ENCODE data around the gene HOXA7. TPM values are rescaled to one million over a fixed set of nuclear protein-coding genes. Genes with fewer than 3 reads are reported as not detected.

Gene HOXA7
- total and polyA plus RNA-seq, 10 of the 15 experiments (the other 5 are each of a cell fraction or from before 2014, with no cell fraction given): not detected

GRCh38 chr7:27203365-27203953, 47.0 kb upstream of the HOXA7 start:
- no peaks in the 10 kb centered on the region for H3K79me2 ChIP-seq (ENCODE audit: control insufficient read depth, insufficient read depth, low read length)
- no peak overlapping the region for H3K4me2 ChIP-seq (ENCODE audit: control insufficient read depth, insufficient read depth)
- FAIRE-seq (no peak), ATAC-seq (no peak), DNase-seq (ENCODE audit: low read depth, low spot score) (no peak)
- H3K4me3 ChIP-seq: no peak overlapping the region
- RAD21 ChIA-PET (ENCODE audit: unreplicated experiment): no interaction called here
- no peak overlapping the region for H2AFZ ChIP-seq (ENCODE audit: control insufficient read depth, low read depth, low read length)
- H3K4me1 ChIP-seq (ENCODE audit: control insufficient read depth, insufficient read depth, low read length): no peaks in the 10 kb centered on the region; the same call in 1 of the 2 replicates
- SMC1A ChIA-PET (ENCODE audit: uncharacterized antibody, unreplicated experiment): no interaction called here
- CTCF ChIA-PET: interaction anchor here (1.3 to 1.8 kb wide), 2 partner anchors 7 to 403 kb away, joined by 3 to 8 read pairs; no protein-coding TSS in a partner anchor
- H4K20me1 ChIP-seq (ENCODE audit: control insufficient read depth, insufficient read depth): no peaks in the 10 kb centered on the region
- no TSS peak for BruUV-seq (replicated peaks)
- no peaks in the 10 kb centered on the region for H3K36me3 ChIP-seq (ENCODE audit: control insufficient read depth in 2 of 2, insufficient read depth in 2 of 2, low read length in 1 of 2)
- POLR2A ChIA-PET: interaction anchor here (0.6 kb wide), 1 partner anchor 894 kb away, joined by 4 read pairs; no protein-coding TSS in a partner anchor
- no peak overlapping the region for H3K27ac ChIP-seq (ENCODE audit: control insufficient read depth, insufficient read depth)
- H3K27me3 ChIP-seq (replicated peaks in 1 of 2; ENCODE audit: control insufficient read depth in 2 of 2, insufficient read depth in 2 of 2, low read length in 1 of 2): peaks cover 29 to 54% of the 10 kb centered on the region in 2 experiments
- intact Hi-C loops (cut with micrococcal nuclease; ENCODE audit: unreplicated experiment) (no loop called here), in situ Hi-C loops (cut with MboI) (loop anchor here (5.0 kb wide), 1 partner anchor 719 kb away; no protein-coding TSS in a partner anchor)
- no peak for TF ChIP-seq ZBED1 (IDR thresholded peaks at IDR 0.05; ENCODE audit: borderline replicate concordance)
- TF ChIP-seq CHD2 (IDR thresholded peaks at IDR 0.05; ENCODE audit: borderline replicate concordance, low read depth, low read length): no peak
- no peak for TF ChIP-seq YBX1 (IDR thresholded peaks at IDR 0.05)
- no peak for TF ChIP-seq NFYA (IDR thresholded peaks at IDR 0.05; ENCODE audit: borderline replicate concordance, low read depth, low read length)
- TF ChIP-seq RUNX3 (IDR thresholded peaks at IDR 0.05; ENCODE audit: low read length): no peak
- TF ChIP-seq, protein P1, sequence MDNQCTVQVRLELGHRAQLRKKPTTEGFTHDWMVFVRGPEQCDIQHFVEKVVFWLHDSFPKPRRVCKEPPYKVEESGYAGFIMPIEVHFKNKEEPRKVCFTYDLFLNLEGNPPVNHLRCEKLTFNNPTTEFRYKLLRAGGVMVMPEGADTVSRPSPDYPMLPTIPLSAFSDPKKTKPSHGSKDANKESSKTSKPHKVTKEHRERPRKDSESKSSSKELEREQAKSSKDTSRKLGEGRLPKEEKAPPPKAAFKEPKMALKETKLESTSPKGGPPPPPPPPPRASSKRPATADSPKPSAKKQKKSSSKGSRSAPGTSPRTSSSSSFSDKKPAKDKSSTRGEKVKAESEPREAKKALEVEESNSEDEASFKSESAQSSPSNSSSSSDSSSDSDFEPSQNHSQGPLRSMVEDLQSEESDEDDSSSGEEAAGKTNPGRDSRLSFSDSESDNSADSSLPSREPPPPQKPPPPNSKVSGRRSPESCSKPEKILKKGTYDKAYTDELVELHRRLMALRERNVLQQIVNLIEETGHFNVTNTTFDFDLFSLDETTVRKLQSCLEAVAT (IDR thresholded peaks at IDR 0.05): no peak
- TF ChIP-seq SUZ12 (IDR thresholded peaks at IDR 0.05; ENCODE audit: unreplicated experiment): no peak
- TF ChIP-seq EP300 (IDR thresholded peaks at IDR 0.05; ENCODE audit: borderline replicate concordance in 1 of 2, control insufficient read depth in 1 of 2, low read depth in 2 of 2, low read length in 2 of 2): no peak
- no peak for TF ChIP-seq NFIC (IDR thresholded peaks at IDR 0.05; ENCODE audit: low read depth, low read length)
- no peak for TF ChIP-seq TBL1XR1 (IDR thresholded peaks at IDR 0.05; ENCODE audit: low read depth, low read length)
- no peak for TF ChIP-seq ZNF207 (IDR thresholded peaks at IDR 0.05; ENCODE audit: borderline replicate concordance)
- TF ChIP-seq POLR2AphosphoS2 (IDR thresholded peaks at IDR 0.05; ENCODE audit: low read depth, low read length): no peak
- no peak for TF ChIP-seq BRCA1 (IDR thresholded peaks at IDR 0.05; ENCODE audit: low read depth, low read length)
- TF ChIP-seq REST (IDR thresholded peaks at IDR 0.05; ENCODE audit: low read depth, low read length): no peak
- TF ChIP-seq RCOR1 (conservative IDR thresholded peaks at IDR 0.05; ENCODE audit: low read depth, low read length): no peak
- TF ChIP-seq, protein P2, sequence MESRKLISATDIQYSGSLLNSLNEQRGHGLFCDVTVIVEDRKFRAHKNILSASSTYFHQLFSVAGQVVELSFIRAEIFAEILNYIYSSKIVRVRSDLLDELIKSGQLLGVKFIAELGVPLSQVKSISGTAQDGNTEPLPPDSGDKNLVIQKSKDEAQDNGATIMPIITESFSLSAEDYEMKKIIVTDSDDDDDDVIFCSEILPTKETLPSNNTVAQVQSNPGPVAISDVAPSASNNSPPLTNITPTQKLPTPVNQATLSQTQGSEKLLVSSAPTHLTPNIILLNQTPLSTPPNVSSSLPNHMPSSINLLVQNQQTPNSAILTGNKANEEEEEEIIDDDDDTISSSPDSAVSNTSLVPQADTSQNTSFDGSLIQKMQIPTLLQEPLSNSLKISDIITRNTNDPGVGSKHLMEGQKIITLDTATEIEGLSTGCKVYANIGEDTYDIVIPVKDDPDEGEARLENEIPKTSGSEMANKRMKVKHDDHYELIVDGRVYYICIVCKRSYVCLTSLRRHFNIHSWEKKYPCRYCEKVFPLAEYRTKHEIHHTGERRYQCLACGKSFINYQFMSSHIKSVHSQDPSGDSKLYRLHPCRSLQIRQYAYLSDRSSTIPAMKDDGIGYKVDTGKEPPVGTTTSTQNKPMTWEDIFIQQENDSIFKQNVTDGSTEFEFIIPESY (IDR thresholded peaks at IDR 0.05): no peak
- TF ChIP-seq LARP7 (IDR thresholded peaks at IDR 0.05): no peak
- TF ChIP-seq RBBP5 (conservative IDR thresholded peaks at IDR 0.05): no peak
- TF ChIP-seq FOS (IDR thresholded peaks at IDR 0.05; ENCODE audit: borderline replicate concordance, extremely low read depth, insufficient read length): no peak
- H3K9ac ChIP-seq (ENCODE audit: control insufficient read depth, insufficient read depth, low read length): no peak overlapping the region
- whole genome bisulfite sequencing (ENCODE audit: insufficient coverage, insufficient replicate concordance, low lambda C conversion rate, missing lambda C conversion rate): 18% methylated on average over 10 of the region's 10 CpGs
- H3K9me3 ChIP-seq (replicated peaks; ENCODE audit: control insufficient read depth, insufficient read depth, low read length): no peaks in the 10 kb centered on the region; the same call in 2 of the 3 replicates
